SK-N-SH (cell line): Measurements from ENCODE around the gene P2RY14. TPM values are rescaled to one million over a fixed set of nuclear protein-coding genes. Genes with fewer than 3 reads are reported as not detected.

Experiments
- CTCF ChIA-PET: fragments of 300-600, 350-600 bp; formaldehyde crosslinking; extraction: SDS; loops from one replicate; lab custom pipeline; 2021; lab: Yijun Ruan, JAX
- POLR2A ChIA-PET: fragments of 350-600 bp; sonication (Branson Sonifier 250); formaldehyde crosslinking; extraction: SDS; loops from one replicate; lab custom pipeline; 2020; ENCODE audit warnings: antibody characterized with exemption, inconsistent platforms; lab: Yijun Ruan, JAX
- DNase-seq: peaks from one replicate; pipeline ENCODE4 v3.0.0; 2012
- H2AFZ ChIP-seq: fragments of 200-600 bp; sonication (generic); 2 replicates; pipeline ENCODE4 v1.8.1; 2016; ENCODE audit warnings: antibody characterized with exemption, mild to moderate bottlenecking, low read depth
- H3F3A ChIP-seq: fragments of 200-600 bp; sonication (generic); replicated peaks from 2 replicates; pipeline ENCODE3; 2016; ENCODE audit warnings: antibody characterized with exemption, mild to moderate bottlenecking; ENCODE audit not compliant: insufficient read depth
- H3K27ac ChIP-seq, 2 experiments: fragments of 200-500 bp in 1 of 2; fragments of 200-600 bp in 1 of 2; sonication (Bioruptor generic) in 1 of 2; sonication (generic), shearing (Covaris generic) in 1 of 2; 2 replicates each; pipeline versions ENCODE4 v1.5.1 to v1.6.1; 2014 to 2016; ENCODE audit warnings: low read depth in 2 of 2, inconsistent platforms in 1 of 2, low read length in 1 of 2, mild to moderate bottlenecking in 1 of 2, mixed read lengths in 1 of 2
- H3K27me3 ChIP-seq: fragments of 200-600 bp; sonication (generic), shearing (Covaris generic); 2 replicates; pipeline ENCODE4 v1.6.1; 2016; ENCODE audit warnings: mixed run types; ENCODE audit not compliant: insufficient read depth
- H3K36me3 ChIP-seq, 2 experiments: fragments of 200-500 bp in 1 of 2; fragments of 200-600 bp in 1 of 2; sonication (Bioruptor generic) in 1 of 2; sonication (generic) in 1 of 2; replicated peaks in 1 of 2; 2 replicates each; pipeline versions ENCODE3 to v1.5.1; 2014 to 2016; ENCODE audit warnings: low read length in 1 of 2, mild to moderate bottlenecking in 1 of 2; ENCODE audit not compliant: insufficient read depth in 2 of 2, control insufficient read depth in 1 of 2
- H3K4me1 ChIP-seq, 2 experiments: fragments of 200-500 bp in 1 of 2; fragments of 200-600 bp in 1 of 2; sonication (Bioruptor generic) in 1 of 2; sonication (generic), shearing (Covaris generic) in 1 of 2; 2 replicates each; pipeline versions ENCODE4 v1.5.1 to v1.6.1; 2014 to 2016; ENCODE audit warnings: low read depth in 1 of 2, low read length in 1 of 2, mixed run types in 1 of 2; ENCODE audit not compliant: insufficient read depth in 2 of 2, control insufficient read depth in 1 of 2
- H3K4me2 ChIP-seq: fragments of 200-600 bp; sonication (generic), shearing (Covaris generic); 2 replicates; pipeline ENCODE4 v1.6.1; 2017; ENCODE audit warnings: mixed run types
- H3K4me3 ChIP-seq, 2 experiments: fragments of 200-500 bp in 1 of 2; fragments of 200-600 bp in 1 of 2; sonication (Bioruptor generic) in 1 of 2; sonication (generic), shearing (Covaris generic) in 1 of 2; 2 replicates each; pipeline versions ENCODE4 v1.5.1 to v1.8.1; 2014 to 2016; ENCODE audit warnings: low read depth in 2 of 2, inconsistent platforms in 1 of 2, low read length in 1 of 2, mild to moderate bottlenecking in 1 of 2, mixed read lengths in 1 of 2, moderate library complexity in 1 of 2
- H3K79me2 ChIP-seq: fragments of 200-600 bp; sonication (generic); 2 replicates; pipeline ENCODE4 v1.8.1; 2017; ENCODE audit warnings: mild to moderate bottlenecking; ENCODE audit not compliant: insufficient read depth
- H3K9ac ChIP-seq: fragments of 200-600 bp; sonication (generic); 2 replicates; pipeline ENCODE4 v1.6.1; 2017; ENCODE audit warnings: mixed run types
- H3K9me2 ChIP-seq: fragments of 200-600 bp; sonication (generic); 2 replicates; pipeline ENCODE4 v1.6.1; 2017; ENCODE audit warnings: mixed run types
- H3K9me3 ChIP-seq: fragments of 200-600 bp; sonication (generic); 2 replicates; pipeline ENCODE4 v1.6.1; 2017; ENCODE audit warnings: mixed run types, mild to moderate bottlenecking, moderate library complexity
- H4K20me1 ChIP-seq: fragments of 200-600 bp; sonication (generic); 2 replicates; pipeline ENCODE4 v1.6.1; 2017; ENCODE audit warnings: mild to moderate bottlenecking, mixed run types; ENCODE audit not compliant: insufficient read depth
- CTCF ChIP-seq: fragments of 200-600 bp; sonication (generic); IDR thresholded peaks from 2 replicates; pipeline ENCODE4 v1.6.1; 2017; ENCODE audit warnings: antibody characterized with exemption, mild to moderate bottlenecking, moderate library complexity
- ELF1 ChIP-seq: IDR thresholded peaks from 2 replicates; pipeline ENCODE4 v1.4.0; 2012
- FOXM1 ChIP-seq: IDR thresholded peaks from 2 replicates; pipeline ENCODE4 v1.4.0; 2012; ENCODE audit warnings: low read depth, mild to moderate bottlenecking
- IRF3 ChIP-seq: fragments of 150-350 bp; IDR thresholded peaks from 2 replicates; pipeline ENCODE4 v1.6.1; 2016; ENCODE audit warnings: mild to moderate bottlenecking, low read depth, low read length
- MAX ChIP-seq: IDR thresholded peaks from 2 replicates; pipeline ENCODE4 v1.4.0; 2012; ENCODE audit warnings: low read depth
- MEF2A ChIP-seq: IDR thresholded peaks from 2 replicates; pipeline ENCODE4 v1.4.0; 2012; ENCODE audit warnings: low read depth, borderline replicate concordance
- MXI1 ChIP-seq: IDR thresholded peaks from 2 replicates; pipeline ENCODE4 v1.6.1; 2012; ENCODE audit warnings: mild to moderate bottlenecking, low read depth, low read length, improper control_type of control experiment
- NFIC ChIP-seq: IDR thresholded peaks from 2 replicates; pipeline ENCODE4 v1.4.0; 2012; ENCODE audit warnings: borderline replicate concordance
- NRF1 ChIP-seq: IDR thresholded peaks from 2 replicates; pipeline ENCODE4 v1.6.1; 2012; ENCODE audit warnings: low read depth, mild to moderate bottlenecking, low read length
- POLR2AphosphoS5 ChIP-seq: IDR thresholded peaks from 2 replicates; pipeline ENCODE4 v1.6.1; 2012; ENCODE audit warnings: low read depth, low read length
- REST ChIP-seq: IDR thresholded peaks from 2 replicates; pipeline ENCODE4 v1.6.1; 2012; ENCODE audit warnings: mild to moderate bottlenecking, low read depth, low read length, moderate library complexity
- RFX5 ChIP-seq: IDR thresholded peaks from 2 replicates; pipeline ENCODE4 v1.6.1; 2012; ENCODE audit warnings: mild to moderate bottlenecking, improper control_type of control experiment, low read length
- SIN3A ChIP-seq: IDR thresholded peaks from 2 replicates; pipeline ENCODE4 v1.6.1; 2012; ENCODE audit warnings: low read depth, mild to moderate bottlenecking, low read length, moderate library complexity, borderline replicate concordance
- SMC3 ChIP-seq: IDR thresholded peaks from 2 replicates; pipeline ENCODE4 v1.6.1; 2012; ENCODE audit warnings: low read depth, low read length, improper control_type of control experiment
- TAF1 ChIP-seq: IDR thresholded peaks from 2 replicates; pipeline ENCODE4 v1.6.1; 2012; ENCODE audit warnings: low read depth, mild to moderate bottlenecking, low read length, moderate library complexity, borderline replicate concordance
- TCF12 ChIP-seq: IDR thresholded peaks from 2 replicates; pipeline ENCODE4 v1.4.0; 2012
- TEAD4 ChIP-seq: IDR thresholded peaks from 2 replicates; pipeline ENCODE4 v1.4.0; 2012; ENCODE audit warnings: mild to moderate bottlenecking, borderline replicate concordance; ENCODE audit not compliant: insufficient read depth
- USF1 ChIP-seq: IDR thresholded peaks from 2 replicates; pipeline ENCODE4 v1.4.0; 2012; ENCODE audit warnings: low read depth, borderline replicate concordance
- YY1 ChIP-seq: IDR thresholded peaks from 2 replicates; pipeline ENCODE4 v1.4.0; 2012; ENCODE audit warnings: low read depth, mild to moderate bottlenecking
- WGBS: methylation state at CpG from one replicate; pipeline ENCODE4 v1.1.6; 2017; ENCODE audit warnings: low lambda C conversion rate; 5-methylcytosine and 5-hydroxymethylcytosine counted together
- polyA plus RNA-seq, 3 experiments: library from polyadenylated mRNA; depleted of rRNA; stranded (reverse); fragments of >200 nt; gene quantifications; 2 replicates each; pipeline ENCODE4 v1.2.3, GENCODE V29; 2012

P2RY14 gene
- polyA plus RNA-seq, 1 of the 3 experiments (the other 2 are of a cell fraction): not detected

- CTCF ChIA-PET: no interaction called here
- TF ChIP-seq SMC3 (no peak), RFX5 (no peak), FOXM1 (no peak), SIN3A (no peak), CTCF (no peak), TCF12 (no peak), TEAD4 (no peak), MXI1 (no peak), YY1 (no peak), ELF1 (no peak), TAF1 (no peak)
- no peaks in the 10 kb centered on the region; the same call in 1 of the 2 replicates for H3K27me3 ChIP-seq
- H3K9me3 ChIP-seq: no peaks in the 10 kb centered on the region
- H3K4me1 ChIP-seq: peaks cover 0 to under 1% of the 10 kb centered on the region in 2 experiments; a peak in 1 of 4 replicates
- H3K9ac ChIP-seq: no peak overlapping the region
- H4K20me1 ChIP-seq: no peaks in the 10 kb centered on the region
- no peak overlapping the region for H2AFZ ChIP-seq
- no peaks in the 10 kb centered on the region for H3K36me3 ChIP-seq
- H3K79me2 ChIP-seq: no peaks in the 10 kb centered on the region
- no peak for DNase-seq
- WGBS: 71% methylated on average over 2 of the region's 2 CpGs
- H3K4me2 ChIP-seq: no peak overlapping the region
- H3K27ac ChIP-seq: no peak overlapping the region
- H3K9me2 ChIP-seq: no peaks in the 10 kb centered on the region
- no peaks in the 10 kb centered on the region for H3F3A ChIP-seq
- POLR2A ChIA-PET: no interaction called here
- no peak overlapping the region for H3K4me3 ChIP-seq
Observed at GRCh38 chr3:151174351-151174750, 104.0 kb downstream of the P2RY14 start.

GRCh38 chr3:151171145-151171757 lies 107.1 kb downstream of the P2RY14 start:
- Histone ChIP-seq H3K4me3 (no peak overlapping the region), H3F3A (no peaks in the 10 kb centered on the region), H3K79me2 (no peaks in the 10 kb centered on the region), H2AFZ (no peak overlapping the region), H3K27me3 (0 out of 2 replicates have a peak, but pooled peaks cover 5% of the 10 kb centered on the region), H4K20me1 (no peaks in the 10 kb centered on the region), H3K4me1 (no peaks in the 10 kb centered on the region; a peak in 1 of 4 replicates), H3K9me2 (no peaks in the 10 kb centered on the region), H3K27ac (no peak overlapping the region), H3K36me3 (no peaks in the 10 kb centered on the region), H3K4me2 (no peak overlapping the region), H3K9ac (no peak overlapping the region), H3K9me3 (no peaks in the 10 kb centered on the region)
- TF ChIP-seq YY1: no peak
- no peak for TF ChIP-seq TAF1
- TF ChIP-seq NRF1: no peak
- no peak for TF ChIP-seq FOXM1
- no peak for TF ChIP-seq MAX
- TF ChIP-seq IRF3: no peak
- TF ChIP-seq POLR2AphosphoS5: no peak
- TF ChIP-seq MEF2A: no peak
- TF ChIP-seq SIN3A: no peak
- no peak for TF ChIP-seq REST
- no peak for TF ChIP-seq NFIC
- TF ChIP-seq USF1: no peak
- no peak for TF ChIP-seq RFX5
- no peak for TF ChIP-seq TCF12
- CTCF ChIA-PET: interaction anchor here (1.9 to 6.5 kb wide), 2 partner anchors 56 to 107 kb away, joined by 10 to 106 read pairs; partner anchors contain the start of gene P2RY14
- POLR2A ChIA-PET: no interaction called here
- 70% methylated on average over 5 of the region's 5 CpGs for WGBS
- DNase-seq: no peak
